ENCODE results near the gene RNF31.

GRCh38 chr14:24206260-24207103 lies 59.2 kb downstream of the RNF31 start:
- TF ChIP-seq EZH2phosphoT487 (IDR thresholded peaks at IDR 0.05; ENCODE audit: low read depth) (no peak), CTCF (IDR thresholded peaks at IDR 0.05; ENCODE audit: low read depth, low read length) (no peak)

Measured in OCI-LY3 (cell line).